SK-N-MC (cell line): ENCODE data around the gene GNAQ.
A peak's percentile ranks its signal among the peaks of the same experiment; 100 is the strongest.

Experiments used
- DNase-seq: peaks from one replicate; pipeline ENCODE4 v3.0.0-alpha.2; 2011; ENCODE audit warnings: low read depth, low spot score
- H3K27ac ChIP-seq: fragments of 200-600 bp; sonication (generic); 2 replicates; pipeline ENCODE4 v1.5.1; 2016; ENCODE audit warnings: mixed run types
- H3K36me3 ChIP-seq: fragments of 200-600 bp; sonication (generic); 2 replicates; pipeline ENCODE4 v1.6.1; 2017; ENCODE audit warnings: antibody characterized with exemption, low read length, mixed read lengths; ENCODE audit not compliant: insufficient read depth
- H3K4me3 ChIP-seq: fragments of 200-600 bp; sonication (generic); 2 replicates; pipeline ENCODE4 v1.5.1; 2016
- H3K9ac ChIP-seq: fragments of 200-600 bp; sonication (generic); 2 replicates; pipeline ENCODE4 v1.8.0; 2017; ENCODE audit warnings: mixed run types, mixed read lengths; ENCODE audit not compliant: insufficient read length
- H3K9me3 ChIP-seq: fragments of 200-600 bp; sonication (generic); 2 replicates; pipeline ENCODE4 v1.6.1; 2017; ENCODE audit warnings: low read depth, mild to moderate bottlenecking, antibody characterized with exemption, low read length, moderate library complexity, mixed read lengths
- EZH2 ChIP-seq: fragments of 200-600 bp; sonication (generic); IDR thresholded peaks from one replicate; pipeline ENCODE4 v1.6.1; 2017; ENCODE audit warnings: antibody characterized with exemption
- FOXP2 ChIP-seq: optimal IDR thresholded peaks from 2 replicates; pipeline ENCODE3; 2011; ENCODE audit warnings: mild to moderate bottlenecking, moderate library complexity; ENCODE audit not compliant: insufficient read depth; ENCODE audit errors: extremely low read length, control extremely low read depth
- POLR2AphosphoS5 ChIP-seq: IDR thresholded peaks from 2 replicates; pipeline ENCODE4 v1.6.1; 2012; ENCODE audit warnings: mild to moderate bottlenecking, low read depth, low read length, borderline replicate concordance

GNAQ gene

GRCh38 chr9:77988630-77989029, 43.0 kb downstream of the GNAQ start:
- Histone ChIP-seq H3K9ac (no peak overlapping the region), H3K27ac (no peak overlapping the region), H3K36me3 (peaks cover 6% of the 10 kb centered on the region; the same call in 1 of the 2 replicates), H3K9me3 (no peaks in the 10 kb centered on the region), H3K4me3 (no peak overlapping the region)
- DNase-seq, result no peak
- TF ChIP-seq FOXP2 (no peak), POLR2AphosphoS5 (no peak), EZH2 (no peak)

DNA sequence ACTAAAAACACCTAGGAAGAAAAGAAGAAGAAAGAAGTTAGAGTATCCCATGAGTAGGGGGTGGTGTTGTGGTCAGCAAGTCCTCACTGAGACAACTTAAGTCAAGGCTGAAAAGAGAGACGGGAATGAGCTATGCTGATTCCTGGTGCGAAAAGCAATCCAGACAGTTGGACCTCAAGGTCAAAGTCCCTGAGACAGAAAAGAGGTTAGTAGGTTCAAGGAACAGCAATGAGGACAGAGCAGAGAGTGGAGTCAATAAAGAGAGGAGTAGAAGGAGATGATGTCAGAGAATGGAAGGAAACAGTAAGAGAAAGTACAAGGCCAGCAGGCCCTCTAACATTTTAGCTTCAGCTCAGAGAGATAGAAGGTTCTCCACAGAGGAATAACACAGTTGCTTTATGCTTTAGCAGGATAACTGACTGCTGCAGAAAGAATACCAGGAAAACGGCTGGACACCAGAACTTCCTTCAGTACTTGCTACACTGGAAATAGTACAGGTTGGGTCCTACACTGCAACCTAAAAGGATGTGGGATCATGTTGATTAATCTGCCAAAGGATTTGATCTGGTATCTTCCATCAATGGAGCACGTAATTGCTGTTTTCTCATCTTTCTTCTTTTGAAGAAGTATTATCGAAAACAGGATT, 43.6 kb downstream of the GNAQ start:
- no peak for DNase-seq
- Histone ChIP-seq H3K4me3 (no peak overlapping the region), H3K27ac (no peak overlapping the region), H3K9me3 (no peaks in the 10 kb centered on the region), H3K36me3 (peaks cover 6% of the 10 kb centered on the region; the same call in 1 of the 2 replicates), H3K9ac (no peak overlapping the region)
- TF ChIP-seq POLR2AphosphoS5 (no peak), EZH2 (no peak), FOXP2 (no peak)

DNA sequence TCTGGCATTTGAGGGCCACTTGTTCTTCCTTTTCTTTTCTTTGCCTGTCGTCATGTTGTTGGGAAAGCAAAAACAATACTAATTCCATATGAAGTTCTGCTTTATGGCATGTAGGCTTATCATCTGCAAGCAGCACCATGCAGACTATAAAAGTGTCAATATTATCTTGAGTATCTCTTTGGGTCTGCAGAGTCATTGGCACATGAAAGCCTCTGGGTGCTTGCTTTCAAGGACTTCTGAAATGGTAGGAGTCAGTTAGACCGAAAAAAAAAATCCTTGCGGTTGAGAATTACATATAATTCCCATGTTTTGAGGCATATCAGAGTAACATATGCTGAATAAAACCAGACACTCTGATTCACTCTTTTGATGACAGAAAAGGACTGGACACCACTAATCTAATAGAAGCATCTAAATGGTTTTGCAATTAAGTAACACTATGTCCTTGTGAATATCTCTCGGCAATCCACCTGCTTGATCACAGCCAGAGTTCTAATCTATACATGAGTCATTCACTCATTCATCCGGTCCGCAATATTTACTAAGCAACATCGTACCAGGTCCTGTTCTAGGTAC, 44.4 kb downstream of the GNAQ start:
- H3K36me3 ChIP-seq, result peaks cover 5% of the 10 kb centered on the region; the same call in 1 of the 2 replicates
- no peak for DNase-seq
- H3K4me3 ChIP-seq, result no peak overlapping the region
- H3K9me3 ChIP-seq, result no peaks in the 10 kb centered on the region
- H3K27ac ChIP-seq, result no peak overlapping the region
- no peak for TF ChIP-seq POLR2AphosphoS5
- no peak for TF ChIP-seq FOXP2
- TF ChIP-seq EZH2, result no peak
- H3K9ac ChIP-seq, result no peak overlapping the region

- no peak overlapping the region for H3K27ac ChIP-seq
- H3K9me3 ChIP-seq, result no peaks in the 10 kb centered on the region
Observed at GRCh38 chr9:77985996-77986395, 45.6 kb downstream of the GNAQ start.

DNA sequence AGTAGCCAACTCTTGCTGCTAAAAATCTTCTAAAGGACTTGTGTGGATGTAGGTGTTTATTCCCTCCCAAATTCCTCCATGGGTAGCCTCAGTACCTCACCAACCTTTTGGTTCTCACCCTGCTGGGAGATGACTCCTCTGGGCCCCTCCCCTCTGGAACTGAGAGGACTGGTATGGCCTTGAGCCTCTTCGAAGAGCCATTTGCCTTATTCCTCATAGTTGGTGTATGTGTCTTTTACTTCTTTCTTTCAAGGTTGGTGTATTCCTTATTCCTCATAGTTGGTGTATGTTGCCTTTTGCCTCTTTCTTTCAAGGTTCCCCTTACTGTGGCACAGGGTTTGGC, 48.3 kb downstream of the GNAQ start:
- H3K9me3 ChIP-seq, result no peaks in the 10 kb centered on the region
- TF ChIP-seq FOXP2 (no peak), EZH2 (no peak)

More at GRCh38 chr9:77985996-77986395, 45.6 kb downstream of the GNAQ start:
- no peak for DNase-seq
- Histone ChIP-seq H3K9ac (no peak overlapping the region), H3K36me3 (no peaks in the 10 kb centered on the region), H3K4me3 (no peak overlapping the region)
- TF ChIP-seq EZH2 (no peak), FOXP2 (no peak), POLR2AphosphoS5 (no peak)

GRCh38 chr9:77982581-77983319, 48.9 kb downstream of the GNAQ start:
- Histone ChIP-seq H3K27ac (no peak overlapping the region), H3K9me3 (no peaks in the 10 kb centered on the region), H3K4me3 (no peak overlapping the region), H3K36me3 (no peaks in the 10 kb centered on the region), H3K9ac (no peak overlapping the region)
- DNase-seq, result no peak
- TF ChIP-seq EZH2 (no peak), POLR2AphosphoS5 (no peak), FOXP2 (no peak)

More for the DNA sequence above, 48.3 kb downstream of the GNAQ start:
- no peak for DNase-seq
- Histone ChIP-seq H3K36me3 (no peaks in the 10 kb centered on the region), H3K27ac (no peak overlapping the region), H3K4me3 (no peak overlapping the region), H3K9ac (no peak overlapping the region)

- no peaks in the 10 kb centered on the region for H3K9me3 ChIP-seq
- H3K9ac ChIP-seq, result no peak overlapping the region
- no peaks in the 10 kb centered on the region for H3K36me3 ChIP-seq
- no peak overlapping the region for H3K27ac ChIP-seq
- TF ChIP-seq POLR2AphosphoS5 (no peak), FOXP2 (no peak), EZH2 (no peak)
- no peak for DNase-seq
- no peak overlapping the region for H3K4me3 ChIP-seq
Observed at GRCh38 chr9:77981907-77982306, 49.7 kb downstream of the GNAQ start.

DNA sequence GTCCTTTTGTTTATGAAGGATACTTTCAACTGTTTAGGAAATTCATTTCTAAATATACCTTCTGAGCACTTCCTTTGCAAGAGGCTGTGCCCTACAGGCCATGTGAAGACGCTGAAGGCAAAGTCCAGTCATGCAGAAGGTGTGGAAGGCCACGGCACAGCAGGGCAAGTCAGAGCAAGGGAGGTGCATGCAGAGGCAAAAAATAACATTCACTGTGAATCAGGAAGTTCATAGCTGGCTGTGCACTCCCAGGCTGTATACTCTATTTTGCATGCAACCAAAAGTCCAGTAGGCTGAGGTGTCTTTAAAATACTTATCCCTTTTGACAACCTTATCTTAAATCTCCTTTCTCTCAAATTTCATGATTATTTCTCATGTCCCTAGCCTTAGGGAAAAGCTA, 50.3 kb downstream of the GNAQ start:
- no peak overlapping the region for H3K9ac ChIP-seq
- no peak for TF ChIP-seq EZH2
- TF ChIP-seq FOXP2, result no peak
- TF ChIP-seq POLR2AphosphoS5, result no peak
- no peak overlapping the region for H3K4me3 ChIP-seq
- no peaks in the 10 kb centered on the region for H3K9me3 ChIP-seq
- peak overlapping the region; percentile 33; the same call in 1 of the 2 replicates for H3K27ac ChIP-seq
- no peak for DNase-seq
- no peaks in the 10 kb centered on the region for H3K36me3 ChIP-seq
